ENCODE measurements around the gene GALNT9.

Gene GALNT9

GRCh38 chr12:132186857-132187620 is 142.3 kb downstream of the GALNT9 start:
- WGBS (ENCODE audit: insufficient coverage, insufficient read length) = no CpG with 5 or more reads among the region's 39 CpGs
- no peak overlapping the region for H3K27ac ChIP-seq (ENCODE audit: low read length)
- H3K4me3 ChIP-seq (ENCODE audit: low read length) = no peak overlapping the region
- no peaks in the 10 kb centered on the region for H3K9me3 ChIP-seq (ENCODE audit: control insufficient read depth, insufficient read depth, low read length)
- H3K4me1 ChIP-seq (ENCODE audit: control insufficient read depth, insufficient read depth, low read length) = 0 out of 2 replicates have a peak, but pooled peaks cover 4% of the 10 kb centered on the region
- H3K36me3 ChIP-seq (ENCODE audit: control insufficient read depth, insufficient read depth, low read length) = no peaks in the 10 kb centered on the region; the same call in 1 of the 2 replicates
- H3K27me3 ChIP-seq (ENCODE audit: control insufficient read depth, insufficient read depth, low read length) = peaks cover 10% of the 10 kb centered on the region
- DNase-seq (ENCODE audit: low read depth, low spot score) = no peak

DNA sequence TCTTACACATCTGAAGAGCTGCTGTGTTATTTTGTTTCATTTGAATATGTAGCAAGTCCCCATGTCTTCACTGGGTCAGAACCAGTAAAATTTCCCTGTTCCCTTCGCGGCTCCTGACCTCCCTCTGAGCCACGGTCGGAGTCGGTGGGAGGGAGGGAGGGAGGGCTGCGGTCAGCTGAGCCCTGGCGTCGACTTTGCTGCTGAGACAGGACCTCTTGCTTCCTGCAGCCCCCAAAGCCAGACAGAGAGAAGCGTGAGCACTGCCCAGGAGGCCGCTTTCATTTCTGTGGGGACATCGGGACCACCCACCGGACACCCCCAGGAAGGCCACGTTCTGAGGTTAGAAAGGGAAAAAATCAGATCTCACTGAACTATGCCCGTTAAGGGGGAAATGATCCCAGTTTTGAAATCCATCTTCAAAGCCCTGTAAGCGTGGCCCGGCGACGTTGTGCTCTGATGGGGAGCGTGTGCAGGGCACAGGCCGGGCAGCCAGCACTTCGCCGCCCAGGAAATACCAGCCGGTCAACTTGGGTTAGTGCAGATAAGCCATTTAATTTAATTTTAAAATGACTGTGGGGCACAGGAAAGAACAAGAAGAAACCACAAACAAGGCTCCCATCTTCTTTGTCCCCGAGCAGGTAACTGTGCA is 143.1 kb downstream of the GALNT9 start:
- no peak overlapping the region for H3K27ac ChIP-seq (ENCODE audit: low read length)
- no CpG with 5 or more reads among the region's 24 CpGs for WGBS (ENCODE audit: insufficient coverage, insufficient read length)
- no peaks in the 10 kb centered on the region for H3K9me3 ChIP-seq (ENCODE audit: control insufficient read depth, insufficient read depth, low read length)
- H3K27me3 ChIP-seq (ENCODE audit: control insufficient read depth, insufficient read depth, low read length) = peaks cover 10% of the 10 kb centered on the region
- H3K4me1 ChIP-seq (ENCODE audit: control insufficient read depth, insufficient read depth, low read length) = 0 out of 2 replicates have a peak, but pooled peaks cover 4% of the 10 kb centered on the region
- no peaks in the 10 kb centered on the region; the same call in 1 of the 2 replicates for H3K36me3 ChIP-seq (ENCODE audit: control insufficient read depth, insufficient read depth, low read length)
- no peak for DNase-seq (ENCODE audit: low read depth, low spot score)
- no peak overlapping the region for H3K4me3 ChIP-seq (ENCODE audit: low read length)

DNA sequence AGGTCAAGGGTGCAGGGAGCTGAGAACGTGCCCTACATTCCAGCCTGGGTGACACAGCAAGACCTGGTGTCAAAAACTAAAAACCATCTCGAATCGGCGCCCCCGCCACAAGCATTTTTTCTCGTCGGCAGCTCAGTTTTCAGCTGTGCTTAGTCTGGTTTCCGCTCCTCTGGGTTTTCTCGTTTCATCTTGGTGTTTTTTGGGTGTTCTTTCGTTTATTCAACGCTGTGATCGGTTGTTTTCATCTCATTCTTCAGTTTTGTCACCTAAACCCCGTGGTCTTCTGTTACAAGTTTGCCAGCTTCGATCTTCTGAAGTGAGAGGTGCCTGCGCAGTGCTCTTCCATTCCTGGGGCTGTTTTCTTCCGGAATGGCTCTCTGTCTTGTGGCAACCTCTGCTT is 143.7 kb downstream of the GALNT9 start:
- no CpG with 5 or more reads among the region's 16 CpGs for WGBS (ENCODE audit: insufficient coverage, insufficient read length)
- 0 out of 2 replicates have a peak, but pooled peaks cover 4% of the 10 kb centered on the region for H3K4me1 ChIP-seq (ENCODE audit: control insufficient read depth, insufficient read depth, low read length)
- H3K27me3 ChIP-seq (ENCODE audit: control insufficient read depth, insufficient read depth, low read length) = peaks cover 9% of the 10 kb centered on the region
- no peak overlapping the region for H3K27ac ChIP-seq (ENCODE audit: low read length)
- H3K4me3 ChIP-seq (ENCODE audit: low read length) = no peak overlapping the region
- H3K36me3 ChIP-seq (ENCODE audit: control insufficient read depth, insufficient read depth, low read length) = no peaks in the 10 kb centered on the region; the same call in 1 of the 2 replicates
- no peaks in the 10 kb centered on the region for H3K9me3 ChIP-seq (ENCODE audit: control insufficient read depth, insufficient read depth, low read length)
- no peak for DNase-seq (ENCODE audit: low read depth, low spot score)

DNA sequence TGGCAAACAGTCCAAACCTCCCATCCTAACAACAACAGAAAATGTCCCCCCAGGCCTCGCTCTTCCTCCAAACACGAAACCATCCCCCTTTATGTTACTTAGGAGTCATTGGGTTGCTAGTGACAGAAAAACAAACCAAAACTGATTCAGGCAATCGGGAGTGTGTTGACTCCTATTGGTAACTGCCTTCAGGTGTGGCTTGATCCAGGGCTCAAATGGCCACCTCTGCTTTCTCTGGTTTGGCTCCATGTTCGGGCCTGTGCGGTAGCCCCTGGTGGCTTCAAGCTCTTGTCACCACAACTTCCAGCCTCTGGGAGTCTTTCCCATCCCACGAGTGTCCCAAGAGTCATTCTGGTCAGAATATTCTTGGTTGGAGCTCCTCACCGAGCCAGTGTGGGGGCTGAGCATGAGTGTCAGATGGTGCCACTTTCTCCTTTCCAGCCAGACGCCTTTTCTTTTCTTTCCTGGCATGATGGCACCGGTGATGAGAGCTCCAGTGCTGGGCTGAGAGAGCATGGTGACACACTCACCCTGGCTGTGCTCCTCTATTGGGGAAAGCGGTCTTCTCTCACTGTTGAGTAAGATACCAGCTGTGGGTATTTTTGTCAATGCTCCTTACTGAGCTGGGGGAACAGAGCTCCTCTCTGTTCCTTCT is 146.6 kb downstream of the GALNT9 start:
- WGBS (ENCODE audit: insufficient coverage, insufficient read length) = no CpG with 5 or more reads among the region's 10 CpGs
- no peak for DNase-seq (ENCODE audit: low read depth, low spot score)

DNA sequence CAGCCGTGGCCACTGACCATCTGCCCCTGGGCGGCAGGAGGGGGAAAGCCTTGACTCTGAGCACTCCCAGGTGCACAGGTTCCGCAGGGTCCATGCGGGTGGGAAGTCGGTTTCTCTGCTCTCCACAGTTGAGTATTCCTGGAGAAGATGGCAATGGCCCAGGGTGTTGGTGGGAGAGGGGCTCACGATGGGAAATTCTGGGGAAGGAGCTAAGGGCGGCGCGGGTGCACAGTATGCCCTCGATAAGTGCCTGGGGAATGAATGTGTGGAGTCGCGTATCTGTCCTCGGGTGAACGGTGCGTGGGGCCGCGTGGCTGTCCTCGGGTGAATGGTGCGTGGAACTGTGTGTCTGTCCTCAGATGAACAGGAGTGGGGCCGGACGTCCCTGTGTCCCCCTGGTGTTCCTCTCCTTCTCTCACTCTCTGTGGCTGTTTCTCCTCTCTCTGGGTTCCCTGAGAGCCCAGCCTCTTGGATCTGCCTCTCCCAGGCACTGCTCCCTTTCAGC is 147.1 kb downstream of the GALNT9 start:
- Histone ChIP-seq H3K4me3 (ENCODE audit: low read length) (no peak overlapping the region), H3K9me3 (ENCODE audit: control insufficient read depth, insufficient read depth, low read length) (no peaks in the 10 kb centered on the region), H3K27ac (ENCODE audit: low read length) (no peak overlapping the region), H3K4me1 (ENCODE audit: control insufficient read depth, insufficient read depth, low read length) (no peaks in the 10 kb centered on the region), H3K27me3 (ENCODE audit: control insufficient read depth, insufficient read depth, low read length) (peaks cover 2% of the 10 kb centered on the region; the same call in 1 of the 2 replicates), H3K36me3 (ENCODE audit: control insufficient read depth, insufficient read depth, low read length) (no peaks in the 10 kb centered on the region)
- no peak for DNase-seq (ENCODE audit: low read depth, low spot score)
- no CpG with 5 or more reads among the region's 21 CpGs for WGBS (ENCODE audit: insufficient coverage, insufficient read length)

More for the DNA sequence above, 146.6 kb downstream of the GALNT9 start:
- Histone ChIP-seq H3K27me3 (ENCODE audit: control insufficient read depth, insufficient read depth, low read length) (peaks cover 2% of the 10 kb centered on the region; the same call in 1 of the 2 replicates), H3K27ac (ENCODE audit: low read length) (no peak overlapping the region), H3K4me3 (ENCODE audit: low read length) (no peak overlapping the region), H3K36me3 (ENCODE audit: control insufficient read depth, insufficient read depth, low read length) (no peaks in the 10 kb centered on the region), H3K9me3 (ENCODE audit: control insufficient read depth, insufficient read depth, low read length) (no peaks in the 10 kb centered on the region), H3K4me1 (ENCODE audit: control insufficient read depth, insufficient read depth, low read length) (no peaks in the 10 kb centered on the region)

- no peak overlapping the region for H3K4me3 ChIP-seq (ENCODE audit: low read length)
- no peak for DNase-seq (ENCODE audit: low read depth, low spot score)
- H3K27me3 ChIP-seq (ENCODE audit: control insufficient read depth, insufficient read depth, low read length) = peaks cover 2% of the 10 kb centered on the region; the same call in 1 of the 2 replicates
- no peaks in the 10 kb centered on the region for H3K36me3 ChIP-seq (ENCODE audit: control insufficient read depth, insufficient read depth, low read length)
- H3K4me1 ChIP-seq (ENCODE audit: control insufficient read depth, insufficient read depth, low read length) = no peaks in the 10 kb centered on the region
- no peaks in the 10 kb centered on the region for H3K9me3 ChIP-seq (ENCODE audit: control insufficient read depth, insufficient read depth, low read length)
- H3K27ac ChIP-seq (ENCODE audit: low read length) = no peak overlapping the region
- no CpG with 5 or more reads among the region's 33 CpGs for WGBS (ENCODE audit: insufficient coverage, insufficient read length)
These were observed 147.7 kb downstream of the GALNT9 start for GRCh38 chr12:132181570-132182200.

DNA sequence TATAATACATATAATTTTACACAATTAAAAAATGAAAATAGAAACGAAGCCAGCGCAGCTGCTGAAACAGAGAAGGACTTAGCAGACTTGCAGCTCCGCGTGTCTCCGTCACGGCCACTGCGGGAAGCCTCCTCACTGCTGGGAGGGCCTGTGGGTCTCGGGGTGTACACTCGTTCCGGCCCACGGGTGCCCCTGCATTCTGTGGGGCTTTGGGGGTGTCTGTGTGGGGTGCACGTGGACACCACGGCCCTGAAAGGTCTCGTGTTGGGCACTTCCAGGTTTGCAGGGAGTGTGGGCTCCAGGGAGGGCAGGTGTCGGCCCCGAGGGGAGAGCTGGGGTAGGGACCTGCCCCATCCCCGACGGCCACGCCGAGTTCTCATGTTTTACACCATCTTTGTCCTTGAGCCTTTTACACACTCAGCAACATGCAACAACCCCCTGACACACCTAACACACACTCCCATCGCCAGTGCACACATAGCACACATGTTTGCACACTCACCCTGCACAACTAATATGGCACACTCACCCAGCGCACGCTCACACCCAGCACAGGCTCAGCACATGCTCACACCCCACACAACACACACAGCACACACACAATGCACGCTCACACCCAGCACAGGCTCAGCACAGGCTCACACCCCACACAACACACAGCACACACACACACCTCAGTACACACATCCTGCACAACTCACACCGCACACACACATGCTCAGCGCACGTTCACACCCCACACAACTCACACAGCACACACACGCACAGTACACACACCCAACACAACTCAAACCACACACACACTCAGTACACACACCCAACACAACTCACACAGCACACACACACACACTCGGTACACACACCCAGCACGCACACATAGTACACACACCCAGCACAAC is 148.5 kb downstream of the GALNT9 start:
- H3K27ac ChIP-seq (ENCODE audit: low read length) = no peak overlapping the region
- no peak overlapping the region for H3K4me3 ChIP-seq (ENCODE audit: low read length)
- H3K36me3 ChIP-seq (ENCODE audit: control insufficient read depth, insufficient read depth, low read length) = no peaks in the 10 kb centered on the region
- 100% methylated on average over 4 of the region's 30 CpGs for WGBS (ENCODE audit: insufficient coverage, insufficient read length)
- H3K9me3 ChIP-seq (ENCODE audit: control insufficient read depth, insufficient read depth, low read length) = no peaks in the 10 kb centered on the region
- peaks cover 2% of the 10 kb centered on the region; the same call in 1 of the 2 replicates for H3K27me3 ChIP-seq (ENCODE audit: control insufficient read depth, insufficient read depth, low read length)
- H3K4me1 ChIP-seq (ENCODE audit: control insufficient read depth, insufficient read depth, low read length) = no peaks in the 10 kb centered on the region
- no peak for DNase-seq (ENCODE audit: low read depth, low spot score)

GRCh38 chr12:132179431-132180362 is 149.7 kb downstream of the GALNT9 start:
- no peak overlapping the region for H3K27ac ChIP-seq (ENCODE audit: low read length)
- no peak for DNase-seq (ENCODE audit: low read depth, low spot score)
- WGBS (ENCODE audit: insufficient coverage, insufficient read length) = no CpG with 5 or more reads among the region's 19 CpGs
- no peak overlapping the region for H3K4me3 ChIP-seq (ENCODE audit: low read length)
- peaks cover 2% of the 10 kb centered on the region; the same call in 1 of the 2 replicates for H3K27me3 ChIP-seq (ENCODE audit: control insufficient read depth, insufficient read depth, low read length)
- H3K9me3 ChIP-seq (ENCODE audit: control insufficient read depth, insufficient read depth, low read length) = no peaks in the 10 kb centered on the region
- no peaks in the 10 kb centered on the region for H3K4me1 ChIP-seq (ENCODE audit: control insufficient read depth, insufficient read depth, low read length)
- no peaks in the 10 kb centered on the region for H3K36me3 ChIP-seq (ENCODE audit: control insufficient read depth, insufficient read depth, low read length)

Data from iPS DF 6.9 (cell line).